Activated naive CD4-positive, alpha-beta T cell treated with anti-CD3 and anti-CD28 coated beads, Interleukin-2, amount 50 U/mL, for 72 hours (primary cell): ENCODE data around the gene NRXN3. TPM values are rescaled to one million over a fixed set of nuclear protein-coding genes. Genes with fewer than 3 reads are reported as not detected.

Source experiments
- ATAC-seq, 2 donors: fragments of 150-1000 bp; cut with Tn5 transposase; 2 replicates each; pipeline ENCODE4 v1.10.0; 2021; ENCODE audit warnings: mild to moderate bottlenecking in 2 of 2, moderate library complexity in 2 of 2
- DNase-seq, 2 donors: peaks; one replicate each; pipeline ENCODE4 v3.0.0; 2021 to 2022; ENCODE audit warnings: low spot score in 2 of 2
- H3K27ac Mint-ChIP-seq, 2 donors: one replicate each; pipeline ENCODE4 v1.8.0; 2022; ENCODE audit warnings: mild to moderate bottlenecking in 2 of 2, mixed read lengths in 2 of 2
- H3K36me3 Mint-ChIP-seq, 2 donors: one replicate each; pipeline ENCODE4 v1.8.0; 2022; ENCODE audit warnings: mixed read lengths in 2 of 2
- H3K9me3 Mint-ChIP-seq, 2 donors: one replicate each; pipeline ENCODE4 v1.8.0; 2022; ENCODE audit warnings: mixed read lengths in 2 of 2
- total RNA-seq, 2 donors: library from RNA; stranded (reverse); gene quantifications; one replicate each; pipeline ENCODE4 v1.2.3, GENCODE V29; 2022

NRXN3 gene
- total RNA-seq, 2 donors from 2014 or later: not detected

GRCh38 chr14:79357307-79357706 is 1187.1 kb downstream of the NRXN3 start:
- DNase-seq (no peak), ATAC-seq (no peak)
- Mint-ChIP-seq H3K9me3 (peaks cover 0 to 3% of the 10 kb centered on the region in 2 donors), H3K36me3 (no peaks in the 10 kb centered on the region), H3K27ac (no peak overlapping the region)

DNA sequence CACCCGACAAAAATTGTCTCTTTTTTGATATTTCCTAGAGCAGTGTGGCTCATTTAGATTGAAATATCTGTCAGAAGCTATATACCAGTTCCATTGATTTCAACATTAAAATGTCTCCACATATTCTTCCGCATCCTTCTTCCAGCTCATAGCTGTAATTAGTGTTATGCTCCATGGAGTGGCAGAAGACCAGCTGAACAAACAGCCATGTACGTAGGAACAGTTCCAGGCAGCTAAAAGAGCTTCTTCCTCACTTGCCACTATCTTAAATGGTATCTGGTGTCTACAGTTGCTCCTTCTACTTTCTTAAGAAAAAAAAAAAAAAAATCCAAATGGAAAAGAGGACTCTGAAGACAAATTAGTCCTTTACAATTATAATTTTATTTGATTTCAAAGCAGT is 1193.1 kb downstream of the NRXN3 start:
- ATAC-seq: no peak
- Mint-ChIP-seq H3K9me3 (peaks cover 6 to 12% of the 10 kb centered on the region in 2 donors), H3K36me3 (no peaks in the 10 kb centered on the region), H3K27ac (no peak overlapping the region)
- DNase-seq: no peak

- H3K9me3 Mint-ChIP-seq: peaks cover 9 to 21% of the 10 kb centered on the region in 2 donors
- ATAC-seq: no peak
- H3K27ac Mint-ChIP-seq: no peak overlapping the region
- H3K36me3 Mint-ChIP-seq: no peaks in the 10 kb centered on the region
- DNase-seq: no peak
Observed at GRCh38 chr14:79369359-79370332, 1199.5 kb downstream of the NRXN3 start.

GRCh38 chr14:79370969-79371368 is 1200.8 kb downstream of the NRXN3 start:
- Mint-ChIP-seq H3K36me3 (no peaks in the 10 kb centered on the region), H3K9me3 (peaks cover 12 to 21% of the 10 kb centered on the region in 2 donors), H3K27ac (no peak overlapping the region)
- ATAC-seq (no peak), DNase-seq (no peak)

DNA sequence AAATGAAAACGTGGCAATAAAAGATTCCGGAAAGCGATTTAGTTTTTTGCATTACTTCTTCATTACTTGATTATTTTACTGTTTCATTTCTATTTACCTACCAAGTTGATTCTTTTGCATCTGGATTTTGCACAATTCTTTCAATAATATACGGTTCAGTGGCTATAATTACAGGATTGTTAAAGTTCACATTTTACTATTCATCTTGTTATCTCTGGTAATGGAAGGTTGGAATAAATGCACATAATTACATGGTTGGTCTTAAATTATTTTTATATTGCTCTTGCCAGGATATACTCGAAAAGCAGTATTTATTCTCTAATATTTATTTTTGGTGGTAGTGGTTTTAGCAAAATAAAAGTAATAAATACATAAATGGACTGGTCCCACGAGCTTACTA is 1203.3 kb downstream of the NRXN3 start:
- no peak for DNase-seq
- H3K36me3 Mint-ChIP-seq: no peaks in the 10 kb centered on the region
- peaks cover 12 to 16% of the 10 kb centered on the region in 2 donors for H3K9me3 Mint-ChIP-seq
- no peak for ATAC-seq
- H3K27ac Mint-ChIP-seq: no peak overlapping the region

DNA sequence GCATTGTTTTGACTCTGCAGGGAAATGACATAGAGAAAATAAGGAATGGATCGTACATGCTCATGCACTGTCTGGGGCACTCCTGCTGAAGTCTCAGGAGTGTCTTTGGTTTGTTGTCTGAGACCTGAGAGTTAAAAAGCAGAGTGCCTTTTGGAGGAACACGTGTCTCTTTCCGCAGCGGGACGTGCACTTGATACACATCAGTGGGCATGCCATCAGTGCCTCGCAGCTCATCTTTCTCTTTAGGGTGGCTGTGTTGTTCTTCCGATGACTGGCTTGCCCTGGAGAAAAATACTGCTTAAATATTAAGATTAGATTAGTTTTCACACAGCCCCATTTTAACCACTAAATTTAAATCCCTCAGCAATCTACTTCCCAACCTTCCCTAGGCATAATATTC is 1205.2 kb downstream of the NRXN3 start:
- DNase-seq (no peak), ATAC-seq (no peak)
- H3K9me3 Mint-ChIP-seq: peaks cover 5% of the 10 kb centered on the region in 2 donors
- no peak overlapping the region for H3K27ac Mint-ChIP-seq
- no peaks in the 10 kb centered on the region for H3K36me3 Mint-ChIP-seq

GRCh38 chr14:79376557-79376956 is 1206.4 kb downstream of the NRXN3 start:
- Mint-ChIP-seq H3K36me3 (no peaks in the 10 kb centered on the region), H3K9me3 (peaks cover 5 to 9% of the 10 kb centered on the region in 2 donors), H3K27ac (no peak overlapping the region)
- ATAC-seq: no peak
- DNase-seq: no peak

GRCh38 chr14:79378020-79378419 is 1207.8 kb downstream of the NRXN3 start:
- ATAC-seq (no peak), DNase-seq (no peak)
- no peaks in the 10 kb centered on the region for H3K36me3 Mint-ChIP-seq
- no peak overlapping the region for H3K27ac Mint-ChIP-seq
- peaks cover 5% of the 10 kb centered on the region in 2 donors for H3K9me3 Mint-ChIP-seq

DNA sequence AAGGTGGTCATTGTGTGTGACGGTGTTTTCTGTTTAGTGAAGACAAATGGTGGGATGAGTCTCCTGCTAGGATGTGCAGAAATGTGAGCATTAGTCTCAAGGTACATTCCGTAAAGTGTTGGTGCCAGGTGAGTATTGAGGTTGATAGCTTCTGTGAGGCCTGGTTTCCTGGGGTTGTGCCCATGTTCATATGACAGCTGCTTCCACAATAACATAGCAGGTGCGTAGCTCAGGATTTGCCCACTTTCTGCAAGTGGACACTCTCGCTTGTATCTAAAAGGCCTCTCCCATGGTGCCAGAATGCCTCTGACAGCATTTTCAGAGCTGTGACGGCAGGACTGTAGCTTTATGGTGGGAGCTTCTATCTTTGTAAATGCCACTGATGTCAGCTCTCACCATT is 1209.1 kb downstream of the NRXN3 start:
- Mint-ChIP-seq H3K27ac (no peak overlapping the region), H3K36me3 (no peaks in the 10 kb centered on the region), H3K9me3 (peaks cover 4 to 7% of the 10 kb centered on the region in 2 donors)
- ATAC-seq (no peak), DNase-seq (no peak)

DNA sequence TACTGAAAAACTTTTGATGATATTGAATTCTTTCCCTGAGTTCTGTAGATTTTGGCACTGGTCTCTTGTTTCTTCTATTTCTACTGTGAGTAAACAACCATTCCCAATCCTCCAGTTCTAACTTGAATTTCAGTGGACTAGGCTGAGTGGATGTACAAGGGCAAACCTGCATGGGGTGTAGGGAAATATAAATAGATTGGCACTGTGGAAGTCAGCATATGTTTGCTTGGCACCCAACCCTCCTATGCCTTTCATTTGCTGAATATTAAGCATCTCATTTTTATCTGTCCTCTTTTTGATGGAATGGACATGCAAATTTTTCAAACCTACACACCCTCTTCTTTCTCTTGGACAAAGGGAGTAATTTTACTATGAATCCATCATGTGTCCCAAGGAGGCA is 1212.9 kb downstream of the NRXN3 start:
- H3K9me3 Mint-ChIP-seq: peaks cover 6 to 7% of the 10 kb centered on the region in 2 donors
- H3K36me3 Mint-ChIP-seq: no peaks in the 10 kb centered on the region
- no peak for DNase-seq
- H3K27ac Mint-ChIP-seq: no peak overlapping the region
- no peak for ATAC-seq

DNA sequence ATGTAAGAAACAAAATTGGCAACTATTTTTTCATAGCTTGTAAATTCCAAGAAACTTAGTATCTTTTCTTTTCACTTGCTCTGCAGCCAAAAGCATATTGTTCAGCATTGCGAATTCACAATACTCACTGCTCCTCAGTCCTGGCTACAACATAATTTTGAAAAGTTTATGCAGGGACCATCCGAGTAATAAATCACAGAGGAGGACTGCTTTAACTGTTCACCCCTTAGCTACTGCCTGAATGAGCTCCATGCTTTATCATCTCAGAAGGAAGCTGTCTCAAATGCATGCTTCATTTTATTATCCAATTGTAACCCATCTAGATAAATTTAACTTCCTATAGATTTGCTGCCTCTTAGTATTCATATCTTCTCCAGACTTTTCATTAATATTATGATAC is 1213.3 kb downstream of the NRXN3 start:
- Mint-ChIP-seq H3K27ac (no peak overlapping the region), H3K9me3 (peaks cover 8 to 9% of the 10 kb centered on the region in 2 donors), H3K36me3 (no peaks in the 10 kb centered on the region)
- ATAC-seq (no peak), DNase-seq (no peak)

DNA sequence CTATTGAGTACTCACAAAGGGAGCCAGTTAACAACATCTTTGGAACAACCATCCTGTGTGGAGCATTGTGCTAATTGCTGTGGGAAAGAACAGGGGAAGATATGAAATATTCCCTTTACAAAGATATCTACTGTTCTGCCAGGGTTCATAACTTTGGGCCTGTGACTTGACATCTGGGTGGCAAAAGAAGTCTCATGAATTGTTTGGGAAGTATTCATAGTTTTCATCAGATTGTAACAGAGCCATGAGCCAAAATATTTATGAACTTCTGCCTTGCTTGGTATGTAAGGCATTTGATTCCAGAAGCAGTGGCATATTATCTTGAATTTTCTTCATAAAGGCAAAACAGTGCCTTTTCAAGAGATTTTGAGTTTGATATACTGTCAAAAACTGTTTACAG is 1224.9 kb downstream of the NRXN3 start:
- Mint-ChIP-seq H3K9me3 (peaks cover 4 to 9% of the 10 kb centered on the region in 2 donors), H3K27ac (no peak overlapping the region), H3K36me3 (peaks cover 0 to 5% of the 10 kb centered on the region in 2 donors)
- DNase-seq (no peak), ATAC-seq (no peak)

DNA sequence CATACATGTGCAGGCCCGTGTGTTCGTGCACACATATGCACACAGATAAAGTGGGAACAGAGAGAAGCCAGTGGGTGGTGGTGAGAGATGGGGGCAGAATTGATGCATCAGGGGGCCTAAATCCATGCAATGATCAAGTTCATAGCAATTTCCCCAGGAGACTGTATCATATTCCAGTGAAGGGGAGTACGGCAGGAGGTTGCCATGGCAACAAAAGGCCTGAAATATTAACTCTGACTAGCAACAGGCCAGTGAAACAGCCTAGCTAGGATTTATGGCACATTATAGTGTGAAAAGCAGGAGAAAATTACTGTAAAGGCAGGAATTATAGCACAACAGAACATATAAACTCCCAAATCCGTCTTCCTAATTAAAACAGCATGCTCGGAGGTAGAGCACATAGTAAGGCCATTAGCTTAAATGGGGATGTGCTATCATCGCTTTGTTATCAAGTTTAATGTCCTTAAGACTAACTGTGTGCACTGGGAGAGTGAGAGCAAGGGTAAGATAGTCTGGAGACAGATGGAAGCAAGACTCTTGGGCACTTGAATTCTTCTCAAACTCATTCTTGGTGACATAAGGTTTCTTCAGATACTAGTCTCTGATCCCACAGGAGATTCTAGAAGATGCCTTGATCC is 1234.8 kb downstream of the NRXN3 start:
- DNase-seq: no peak
- H3K9me3 Mint-ChIP-seq: peaks cover 0 to 8% of the 10 kb centered on the region in 2 donors
- no peak overlapping the region for H3K27ac Mint-ChIP-seq
- no peaks in the 10 kb centered on the region for H3K36me3 Mint-ChIP-seq
- ATAC-seq: no peak

- H3K27ac Mint-ChIP-seq: no peak overlapping the region
- no peak for DNase-seq
- no peak for ATAC-seq
- no peaks in the 10 kb centered on the region for H3K36me3 Mint-ChIP-seq
- H3K9me3 Mint-ChIP-seq: peaks cover 0 to 9% of the 10 kb centered on the region in 2 donors
Observed at GRCh38 chr14:79405512-79405910, 1235.3 kb downstream of the NRXN3 start.

DNA sequence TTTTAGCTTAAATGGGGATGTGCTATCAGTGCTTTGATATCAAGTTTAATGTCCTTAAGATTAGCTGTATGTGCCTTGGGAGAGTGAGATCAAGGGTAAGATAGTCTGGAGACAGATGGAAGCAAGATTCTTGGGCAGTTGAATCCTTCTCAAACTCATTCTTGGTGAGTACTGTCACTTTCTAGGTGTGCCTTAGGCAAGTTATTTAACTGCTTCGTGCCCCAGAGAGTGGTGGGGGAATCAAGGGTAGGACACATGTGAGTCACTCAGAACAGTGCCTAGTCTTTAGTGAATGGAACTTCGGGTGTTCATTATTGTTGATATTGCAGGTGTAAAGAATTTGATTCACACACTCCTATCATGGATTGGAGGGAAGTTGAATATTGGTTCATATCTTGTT is 1237.4 kb downstream of the NRXN3 start:
- Mint-ChIP-seq H3K9me3 (peaks cover 4 to 12% of the 10 kb centered on the region in 2 donors), H3K27ac (no peak overlapping the region), H3K36me3 (no peaks in the 10 kb centered on the region)
- DNase-seq (no peak), ATAC-seq (no peak)

DNA sequence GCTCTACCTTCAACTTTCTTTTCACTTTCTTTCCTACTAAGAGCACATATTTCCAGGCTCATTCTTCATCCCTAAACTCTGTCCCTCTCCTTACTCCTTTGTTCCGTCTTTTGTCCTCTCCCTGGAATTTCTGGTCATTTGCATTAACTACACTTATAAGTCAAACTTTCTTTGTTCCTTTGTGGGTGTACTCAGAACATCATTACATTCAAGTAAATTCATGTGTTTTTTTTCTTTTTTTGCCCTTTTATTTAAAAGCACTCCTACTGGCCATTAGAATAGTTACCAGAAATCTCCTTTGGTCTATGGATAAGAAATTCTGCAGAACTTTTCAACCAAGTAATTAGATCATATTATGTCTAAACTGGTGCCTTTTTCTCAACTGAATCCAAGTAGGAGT is 1238.5 kb downstream of the NRXN3 start:
- H3K36me3 Mint-ChIP-seq: no peaks in the 10 kb centered on the region
- H3K9me3 Mint-ChIP-seq: peaks cover 4 to 20% of the 10 kb centered on the region in 2 donors
- ATAC-seq (no peak), DNase-seq (no peak)
- H3K27ac Mint-ChIP-seq: no peak overlapping the region

- no peaks in the 10 kb centered on the region for H3K36me3 Mint-ChIP-seq
- DNase-seq: no peak
- peaks cover 4 to 20% of the 10 kb centered on the region in 2 donors for H3K9me3 Mint-ChIP-seq
- H3K27ac Mint-ChIP-seq: no peak overlapping the region
- ATAC-seq: no peak
Observed at GRCh38 chr14:79411403-79412174, 1241.4 kb downstream of the NRXN3 start.
